Measurements from ENCODE around the gene ADAM12. TPM values are rescaled to one million over a fixed set of nuclear protein-coding genes. Genes with fewer than 3 reads are reported as not detected.

ADAM12 gene
- total and polyA plus RNA-seq, 9 of the 15 experiments (the other 6 are each of a cell fraction or from before 2014, with no cell fraction given), result not detected

- no TSS peak for BruUV-seq (replicated peaks)
- ChIA-PET CTCF (ENCODE audit: low intra/inter-chr PET ratio) (no interaction called here), POLR2A (no interaction called here)
- in situ Hi-C loops (cut with MboI) (no loop called here), intact Hi-C loops (cut with micrococcal nuclease) (no loop called here)
- H3K27ac ChIP-seq (ENCODE audit: extremely low read depth, low read depth, low read length), result no peak overlapping the region
- H3K4me1 ChIP-seq (replicated peaks in 1 of 2; ENCODE audit: control insufficient read depth in 2 of 2, insufficient read depth in 2 of 2, low read length in 2 of 2), result no peaks in the 10 kb centered on the region; a peak in 2 of 5 replicates
- H3K9me3 ChIP-seq (replicated peaks; ENCODE audit: control insufficient read depth, insufficient read depth, low read depth, low read length), result no peaks in the 10 kb centered on the region
- no peaks in the 10 kb centered on the region for H3K9me1 ChIP-seq (ENCODE audit: control insufficient read depth, insufficient read depth, low read length)
- ATAC-seq, result no peak
- no peak for TF ChIP-seq NONO (IDR thresholded peaks at IDR 0.05; ENCODE audit: low read depth in 2 of 2, low read length in 1 of 2)
- no peak overlapping the region for H3K4me3 ChIP-seq
- H3K9ac ChIP-seq (ENCODE audit: insufficient read depth in 1 of 2, low read depth in 2 of 2, low read length in 2 of 2), result no peak overlapping the region
- DNase-seq (ENCODE audit: extremely low read depth in 1 of 4, low spot score in 3 of 4), result no peak
- no peaks in the 10 kb centered on the region for H3K36me3 ChIP-seq (ENCODE audit: control insufficient read depth, insufficient read depth, low read length)
- FAIRE-seq, result no peak
- no peak overlapping the region for H2AFZ ChIP-seq (ENCODE audit: low read depth, low read length)
- H3K4me2 ChIP-seq (ENCODE audit: insufficient read depth, low read length), result no peak overlapping the region
- H4K20me1 ChIP-seq (replicated peaks; ENCODE audit: control insufficient read depth, insufficient read depth, low read length), result no peaks in the 10 kb centered on the region
- peaks cover 0 to 24% of the 10 kb centered on the region in 2 experiments; a peak in 2 of 5 replicates for H3K27me3 ChIP-seq (ENCODE audit: control insufficient read depth in 2 of 2, insufficient read depth in 2 of 2, low read length in 2 of 2)
- 17% methylated on average over 5 of the region's 5 CpGs for WGBS (ENCODE audit: insufficient coverage, low coverage, missing lambda C conversion rate)
- no peaks in the 10 kb centered on the region for H3K79me2 ChIP-seq (ENCODE audit: control insufficient read depth, insufficient read depth, low read length)
These were observed 166.4 kb downstream of the ADAM12 start for GRCh38 chr10:126221874-126222273.

GRCh38 chr10:126218778-126219649, 169.3 kb downstream of the ADAM12 start:
- Histone ChIP-seq H3K27me3 (ENCODE audit: control insufficient read depth in 2 of 2, insufficient read depth in 2 of 2, low read length in 2 of 2) (peaks cover 0 to 5% of the 10 kb centered on the region in 2 experiments; a peak in 1 of 5 replicates), H3K9me3 (replicated peaks; ENCODE audit: control insufficient read depth, insufficient read depth, low read depth, low read length) (no peaks in the 10 kb centered on the region), H3K9me1 (ENCODE audit: control insufficient read depth, insufficient read depth, low read length) (no peaks in the 10 kb centered on the region), H2AFZ (ENCODE audit: low read depth, low read length) (no peak overlapping the region), H4K20me1 (replicated peaks; ENCODE audit: control insufficient read depth, insufficient read depth, low read length) (no peaks in the 10 kb centered on the region), H3K4me1 (replicated peaks in 1 of 2; ENCODE audit: control insufficient read depth in 2 of 2, insufficient read depth in 2 of 2, low read length in 2 of 2) (no peaks in the 10 kb centered on the region; a peak in 2 of 5 replicates), H3K4me2 (ENCODE audit: insufficient read depth, low read length) (no peak overlapping the region), H3K36me3 (ENCODE audit: control insufficient read depth, insufficient read depth, low read length) (no peaks in the 10 kb centered on the region), H3K4me3 (no peak overlapping the region), H3K27ac (ENCODE audit: extremely low read depth, low read depth, low read length) (no peak overlapping the region), H3K79me2 (ENCODE audit: control insufficient read depth, insufficient read depth, low read length) (no peaks in the 10 kb centered on the region), H3K9ac (ENCODE audit: insufficient read depth in 1 of 2, low read depth in 2 of 2, low read length in 2 of 2) (no peak overlapping the region)
- ChIA-PET POLR2A (interaction anchor here (0.8 kb wide), 1 partner anchor 8 kb away, joined by 3 read pairs; no protein-coding TSS in a partner anchor), CTCF (ENCODE audit: low intra/inter-chr PET ratio) (no interaction called here)
- DNase-seq (ENCODE audit: extremely low read depth in 1 of 4, low spot score in 3 of 4), result no peak
- WGBS (ENCODE audit: insufficient coverage, low coverage, missing lambda C conversion rate), result 8% methylated on average over 10 of the region's 13 CpGs
- ATAC-seq, result no peak
- in situ Hi-C loops (cut with MboI) (no loop called here), intact Hi-C loops (cut with micrococcal nuclease) (no loop called here)
- BruUV-seq (replicated peaks), result no TSS peak
- no peak for FAIRE-seq
- TF ChIP-seq FOXO4 (CRISPR knock-in tag; IDR thresholded peaks at IDR 0.05) (no peak), ATF4 (CRISPR knock-in tag; IDR thresholded peaks at IDR 0.05) (no peak), ZC3H8 (IDR thresholded peaks at IDR 0.05) (no peak), MCM3 (IDR thresholded peaks at IDR 0.05) (no peak), ASH1L (IDR thresholded peaks at IDR 0.05; ENCODE audit: borderline replicate concordance, low read depth, partially characterized antibody) (no peak), CCNT2 (IDR thresholded peaks at IDR 0.05; ENCODE audit: borderline replicate concordance, extremely low read depth, insufficient read length, low read depth, low read length) (no peak)

Measured in K562 (cell line).